ENCODE data around the gene SPG7. TPM values are rescaled to one million over a fixed set of nuclear protein-coding genes. Genes with fewer than 3 reads are reported as not detected.

SPG7 gene
- polyA plus RNA-seq, 2 of the 4 experiments (the other 2 are of a cell fraction) = 53.2 to 73.2 TPM

DNA sequence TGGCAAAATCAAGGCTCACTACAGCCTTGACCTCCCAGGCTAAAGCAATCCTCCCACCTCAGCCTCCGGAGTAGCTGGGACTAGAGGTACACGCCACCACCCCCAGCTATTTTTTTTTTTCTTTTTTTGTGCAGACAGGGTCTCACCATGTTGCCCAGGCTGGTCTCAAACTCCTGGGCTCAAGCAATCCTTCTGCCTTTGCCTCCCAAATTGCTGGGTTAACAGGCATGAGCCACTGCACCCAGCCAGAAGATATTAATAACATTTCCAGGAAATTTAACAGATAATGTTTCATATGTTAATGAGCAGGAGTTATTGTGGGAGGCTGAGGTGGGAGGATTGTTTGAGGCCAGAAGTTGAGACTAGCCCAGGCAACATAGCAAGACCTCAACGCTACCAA lies 8.4 kb upstream of the SPG7 start:
- Histone ChIP-seq H3K9me3 (no peaks in the 10 kb centered on the region), H3K4me2 (no peak overlapping the region), H3K4me3 (no peak overlapping the region), H3K4me1 (peaks cover 27% of the 10 kb centered on the region), H3K27ac (no peak overlapping the region)
- ATAC-seq (no peak), DNase-seq (ENCODE audit: low read depth in 1 of 2, low spot score in 1 of 2) (no peak), FAIRE-seq (no peak)
- ChIA-PET POLR2A (no interaction called here), CTCF (interaction anchor here (0.5 kb wide), 1 partner anchor 15 kb away, joined by 3 read pairs; no protein-coding TSS in a partner anchor)
- TF ChIP-seq KDM5A (IDR thresholded peaks at IDR 0.05) (no peak), HEYL (CRISPR knock-in tag; IDR thresholded peaks at IDR 0.05) (no peak), NR3C1 (IDR thresholded peaks at IDR 0.05) (no peak), ESRRA (IDR thresholded peaks at IDR 0.05; ENCODE audit: borderline replicate concordance, low read length) (no peak), POLR2A (IDR thresholded peaks at IDR 0.05; ENCODE audit: low read length) (no peak), JUN (IDR thresholded peaks at IDR 0.05) (no peak), HOXB13 (CRISPR knock-in tag; IDR thresholded peaks at IDR 0.05; ENCODE audit: low read depth) (no peak), EP300 (IDR thresholded peaks at IDR 0.05) (no peak), CBX8 (IDR thresholded peaks at IDR 0.05) (no peak), RFX5 (IDR thresholded peaks at IDR 0.05) (no peak), GATA3 (IDR thresholded peaks at IDR 0.05; ENCODE audit: borderline replicate concordance) (no peak), RNF2 (IDR thresholded peaks at IDR 0.05; ENCODE audit: borderline replicate concordance, low read depth) (no peak), SREBF2 (IDR thresholded peaks at IDR 0.05) (no peak)
- TF ChIP-seq, protein P1, sequence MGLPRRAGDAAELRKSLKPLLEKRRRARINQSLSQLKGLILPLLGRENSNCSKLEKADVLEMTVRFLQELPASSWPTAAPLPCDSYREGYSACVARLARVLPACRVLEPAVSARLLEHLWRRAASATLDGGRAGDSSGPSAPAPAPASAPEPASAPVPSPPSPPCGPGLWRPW (IDR thresholded peaks at IDR 0.05) = no peak
- TF ChIP-seq, protein P2, sequence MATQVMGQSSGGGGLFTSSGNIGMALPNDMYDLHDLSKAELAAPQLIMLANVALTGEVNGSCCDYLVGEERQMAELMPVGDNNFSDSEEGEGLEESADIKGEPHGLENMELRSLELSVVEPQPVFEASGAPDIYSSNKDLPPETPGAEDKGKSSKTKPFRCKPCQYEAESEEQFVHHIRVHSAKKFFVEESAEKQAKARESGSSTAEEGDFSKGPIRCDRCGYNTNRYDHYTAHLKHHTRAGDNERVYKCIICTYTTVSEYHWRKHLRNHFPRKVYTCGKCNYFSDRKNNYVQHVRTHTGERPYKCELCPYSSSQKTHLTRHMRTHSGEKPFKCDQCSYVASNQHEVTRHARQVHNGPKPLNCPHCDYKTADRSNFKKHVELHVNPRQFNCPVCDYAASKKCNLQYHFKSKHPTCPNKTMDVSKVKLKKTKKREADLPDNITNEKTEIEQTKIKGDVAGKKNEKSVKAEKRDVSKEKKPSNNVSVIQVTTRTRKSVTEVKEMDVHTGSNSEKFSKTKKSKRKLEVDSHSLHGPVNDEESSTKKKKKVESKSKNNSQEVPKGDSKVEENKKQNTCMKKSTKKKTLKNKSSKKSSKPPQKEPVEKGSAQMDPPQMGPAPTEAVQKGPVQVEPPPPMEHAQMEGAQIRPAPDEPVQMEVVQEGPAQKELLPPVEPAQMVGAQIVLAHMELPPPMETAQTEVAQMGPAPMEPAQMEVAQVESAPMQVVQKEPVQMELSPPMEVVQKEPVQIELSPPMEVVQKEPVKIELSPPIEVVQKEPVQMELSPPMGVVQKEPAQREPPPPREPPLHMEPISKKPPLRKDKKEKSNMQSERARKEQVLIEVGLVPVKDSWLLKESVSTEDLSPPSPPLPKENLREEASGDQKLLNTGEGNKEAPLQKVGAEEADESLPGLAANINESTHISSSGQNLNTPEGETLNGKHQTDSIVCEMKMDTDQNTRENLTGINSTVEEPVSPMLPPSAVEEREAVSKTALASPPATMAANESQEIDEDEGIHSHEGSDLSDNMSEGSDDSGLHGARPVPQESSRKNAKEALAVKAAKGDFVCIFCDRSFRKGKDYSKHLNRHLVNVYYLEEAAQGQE (IDR thresholded peaks at IDR 0.05) = no peak
- TF ChIP-seq, protein P3, sequence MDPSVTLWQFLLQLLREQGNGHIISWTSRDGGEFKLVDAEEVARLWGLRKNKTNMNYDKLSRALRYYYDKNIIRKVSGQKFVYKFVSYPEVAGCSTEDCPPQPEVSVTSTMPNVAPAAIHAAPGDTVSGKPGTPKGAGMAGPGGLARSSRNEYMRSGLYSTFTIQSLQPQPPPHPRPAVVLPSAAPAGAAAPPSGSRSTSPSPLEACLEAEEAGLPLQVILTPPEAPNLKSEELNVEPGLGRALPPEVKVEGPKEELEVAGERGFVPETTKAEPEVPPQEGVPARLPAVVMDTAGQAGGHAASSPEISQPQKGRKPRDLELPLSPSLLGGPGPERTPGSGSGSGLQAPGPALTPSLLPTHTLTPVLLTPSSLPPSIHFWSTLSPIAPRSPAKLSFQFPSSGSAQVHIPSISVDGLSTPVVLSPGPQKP (IDR thresholded peaks at IDR 0.05; ENCODE audit: low read depth, low read length) = no peak
- WGBS (ENCODE audit: missing lambda C conversion rate) = 97% methylated on average over 3 of the region's 3 CpGs

DNA sequence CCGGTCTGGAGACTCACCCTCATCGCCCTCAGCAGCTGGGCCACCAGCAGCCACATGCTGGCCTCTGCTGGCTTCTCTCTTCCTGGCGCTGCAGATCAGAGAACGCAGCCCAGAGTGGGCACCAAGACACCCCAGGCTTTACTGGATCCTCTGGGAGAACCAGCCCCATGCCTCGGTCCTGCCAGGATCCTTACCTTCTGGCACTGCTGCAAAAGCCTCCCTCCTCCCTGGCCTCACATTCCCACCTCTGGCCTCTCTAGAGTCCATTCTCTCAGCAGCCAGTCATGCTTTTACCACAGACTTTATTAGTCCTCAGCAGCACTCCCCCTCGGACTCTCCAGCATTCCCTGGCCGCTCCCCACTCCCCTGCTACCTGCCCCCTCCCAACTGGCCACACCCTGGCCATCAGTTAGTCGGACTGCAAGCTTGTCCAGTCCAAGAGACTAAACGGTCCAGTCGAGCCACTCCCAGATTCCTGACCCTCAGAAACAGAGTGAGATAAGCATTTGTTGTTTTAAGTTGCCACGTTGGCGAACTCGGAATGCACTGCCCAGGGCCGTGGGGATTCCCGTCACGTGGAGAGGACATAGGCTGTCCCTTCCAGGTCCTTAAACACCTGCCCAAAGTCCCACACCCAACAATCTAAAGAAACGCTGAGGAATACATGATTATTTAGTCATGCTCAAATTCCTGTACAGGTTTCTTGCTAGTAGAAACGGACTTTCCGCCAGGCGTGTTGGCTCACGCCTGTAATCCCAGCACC lies 5.9 kb upstream of the SPG7 start:
- H3K4me1 ChIP-seq = peaks cover 51% of the 10 kb centered on the region
- POLR2A ChIA-PET = interaction anchor here (0.6 to 0.7 kb wide), 2 partner anchors 56 to 64 kb away, joined by 3 read pairs; no protein-coding TSS in a partner anchor
- 17% methylated on average over 19 of the region's 21 CpGs for WGBS (ENCODE audit: missing lambda C conversion rate)
- H3K27ac ChIP-seq = peak overlapping the region; percentile 59 to 85
- FAIRE-seq = no peak
- peak overlapping the region; percentile 56 for H3K4me2 ChIP-seq
- CTCF ChIA-PET = interaction anchor here (0.6 to 2.2 kb wide), 7 partner anchors 7 to 256 kb away, joined by 3 to 5 read pairs (median 3); no protein-coding TSS in a partner anchor
- ATAC-seq = peak; percentile 67 to 77
- no peaks in the 10 kb centered on the region for H3K9me3 ChIP-seq
- peak; percentile 85 to 95 for DNase-seq (ENCODE audit: low read depth in 1 of 2, low spot score in 1 of 2)
- TF ChIP-seq NPAS2 (CRISPR knock-in tag; IDR thresholded peaks at IDR 0.05; ENCODE audit: borderline replicate concordance) (peak; percentile 87), MAFK (IDR thresholded peaks at IDR 0.05; ENCODE audit: partially characterized antibody) (peak; percentile 61), TFCP2L1 (CRISPR knock-in tag; IDR thresholded peaks at IDR 0.05) (0 out of 2 replicates have a peak, but pooled peaks have one; percentile 6), GATA3 (IDR thresholded peaks at IDR 0.05; ENCODE audit: borderline replicate concordance) (peak; percentile 63; the same call in 1 of the 2 replicates), ZSCAN20 (CRISPR knock-in tag; IDR thresholded peaks at IDR 0.05) (no peak), SMC3 (IDR thresholded peaks at IDR 0.05) (no peak), HEYL (CRISPR knock-in tag; IDR thresholded peaks at IDR 0.05) (no peak), RAD21 (conservative IDR thresholded peaks at IDR 0.05 in 1 of 2, IDR thresholded peaks at IDR 0.05 in 1 of 2) (peak; percentile 29 to 44; a peak in 4 of 5 replicates), JUN (IDR thresholded peaks at IDR 0.05) (0 out of 5 replicates have a peak, but pooled peaks of 1 of the 2 experiments have one; percentile 24), BHLHE40 (IDR thresholded peaks at IDR 0.05; ENCODE audit: low read depth, low read length) (peak; percentile 29; the same call in 1 of the 2 replicates)
- TF ChIP-seq, protein P4, sequence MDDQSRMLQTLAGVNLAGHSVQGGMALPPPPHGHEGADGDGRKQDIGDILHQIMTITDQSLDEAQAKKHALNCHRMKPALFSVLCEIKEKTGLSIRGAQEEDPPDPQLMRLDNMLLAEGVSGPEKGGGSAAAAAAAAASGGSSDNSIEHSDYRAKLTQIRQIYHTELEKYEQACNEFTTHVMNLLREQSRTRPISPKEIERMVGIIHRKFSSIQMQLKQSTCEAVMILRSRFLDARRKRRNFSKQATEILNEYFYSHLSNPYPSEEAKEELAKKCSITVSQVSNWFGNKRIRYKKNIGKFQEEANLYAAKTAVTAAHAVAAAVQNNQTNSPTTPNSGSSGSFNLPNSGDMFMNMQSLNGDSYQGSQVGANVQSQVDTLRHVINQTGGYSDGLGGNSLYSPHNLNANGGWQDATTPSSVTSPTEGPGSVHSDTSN (IDR thresholded peaks at IDR 0.05) = no peak
- TF ChIP-seq, protein P5, sequence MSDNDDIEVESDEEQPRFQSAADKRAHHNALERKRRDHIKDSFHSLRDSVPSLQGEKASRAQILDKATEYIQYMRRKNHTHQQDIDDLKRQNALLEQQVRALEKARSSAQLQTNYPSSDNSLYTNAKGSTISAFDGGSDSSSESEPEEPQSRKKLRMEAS (IDR thresholded peaks at IDR 0.05) = peak; percentile 77; the same call in 1 of the 2 replicates
- TF ChIP-seq, protein P6, sequence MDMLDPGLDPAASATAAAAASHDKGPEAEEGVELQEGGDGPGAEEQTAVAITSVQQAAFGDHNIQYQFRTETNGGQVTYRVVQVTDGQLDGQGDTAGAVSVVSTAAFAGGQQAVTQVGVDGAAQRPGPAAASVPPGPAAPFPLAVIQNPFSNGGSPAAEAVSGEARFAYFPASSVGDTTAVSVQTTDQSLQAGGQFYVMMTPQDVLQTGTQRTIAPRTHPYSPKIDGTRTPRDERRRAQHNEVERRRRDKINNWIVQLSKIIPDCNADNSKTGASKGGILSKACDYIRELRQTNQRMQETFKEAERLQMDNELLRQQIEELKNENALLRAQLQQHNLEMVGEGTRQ (IDR thresholded peaks at IDR 0.05) = peak; percentile 88
- TF ChIP-seq, protein P7, sequence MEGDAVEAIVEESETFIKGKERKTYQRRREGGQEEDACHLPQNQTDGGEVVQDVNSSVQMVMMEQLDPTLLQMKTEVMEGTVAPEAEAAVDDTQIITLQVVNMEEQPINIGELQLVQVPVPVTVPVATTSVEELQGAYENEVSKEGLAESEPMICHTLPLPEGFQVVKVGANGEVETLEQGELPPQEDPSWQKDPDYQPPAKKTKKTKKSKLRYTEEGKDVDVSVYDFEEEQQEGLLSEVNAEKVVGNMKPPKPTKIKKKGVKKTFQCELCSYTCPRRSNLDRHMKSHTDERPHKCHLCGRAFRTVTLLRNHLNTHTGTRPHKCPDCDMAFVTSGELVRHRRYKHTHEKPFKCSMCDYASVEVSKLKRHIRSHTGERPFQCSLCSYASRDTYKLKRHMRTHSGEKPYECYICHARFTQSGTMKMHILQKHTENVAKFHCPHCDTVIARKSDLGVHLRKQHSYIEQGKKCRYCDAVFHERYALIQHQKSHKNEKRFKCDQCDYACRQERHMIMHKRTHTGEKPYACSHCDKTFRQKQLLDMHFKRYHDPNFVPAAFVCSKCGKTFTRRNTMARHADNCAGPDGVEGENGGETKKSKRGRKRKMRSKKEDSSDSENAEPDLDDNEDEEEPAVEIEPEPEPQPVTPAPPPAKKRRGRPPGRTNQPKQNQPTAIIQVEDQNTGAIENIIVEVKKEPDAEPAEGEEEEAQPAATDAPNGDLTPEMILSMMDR (IDR thresholded peaks at IDR 0.05) = 0 out of 3 replicates have a peak, but pooled peaks have one; percentile 6
- H3K4me3 ChIP-seq = no peak overlapping the region
